ENCODE data around the gene SKOR1. TPM values are rescaled to one million over a fixed set of nuclear protein-coding genes. Genes with fewer than 3 reads are reported as not detected.

SKOR1 gene
- polyA plus RNA-seq, 1 donor from 2014 or later, result not detected

GRCh38 chr15:67819636-67820035 is 5.7 kb upstream of the SKOR1 start:
- peaks cover 0 to 7% (median 3%) of the 10 kb centered on the region in 3 donors for H3K9me3 Mint-ChIP-seq
- H3K27ac Mint-ChIP-seq, result peak overlapping the region; percentile 46 to 93 (median 92)
- peaks cover 7% of the 10 kb centered on the region for H3K36me3 Mint-ChIP-seq
- peaks cover 12 to 17% (median 13%) of the 10 kb centered on the region in 3 donors for H3K4me1 Mint-ChIP-seq
- H3K4me3 Mint-ChIP-seq, result peak overlapping the region in 1 of 4 donors; percentile 70
- H3K27me3 Mint-ChIP-seq, result peaks cover 58% of the 10 kb centered on the region

- peaks cover 5% of the 10 kb centered on the region for H3K36me3 Mint-ChIP-seq
- H3K27me3 Mint-ChIP-seq, result peaks cover 63% of the 10 kb centered on the region
- H3K4me1 Mint-ChIP-seq, result peaks cover 12 to 17% (median 13%) of the 10 kb centered on the region in 3 donors
- peak overlapping the region; percentile 59 to 93 (median 92) for H3K27ac Mint-ChIP-seq
- H3K4me3 Mint-ChIP-seq, result peak overlapping the region in 3 of 4 donors; percentile 65 to 75 (median 70)
- H3K9me3 Mint-ChIP-seq, result peaks cover 0 to 7% (median 3%) of the 10 kb centered on the region in 3 donors
These were observed 5.0 kb upstream of the SKOR1 start for GRCh38 chr15:67820122-67820991.

GRCh38 chr15:67820992-67821783 is 4.1 kb upstream of the SKOR1 start:
- Mint-ChIP-seq H3K4me3 (peak overlapping the region in 3 of 4 donors; percentile 17 to 75 (median 57)), H3K27ac (peak overlapping the region; percentile 59 to 93 (median 92)), H3K9me3 (peaks cover 2 to 6% (median 3%) of the 10 kb centered on the region in 3 donors), H3K4me1 (peaks cover 15 to 22% (median 16%) of the 10 kb centered on the region in 3 donors), H3K36me3 (peaks cover 2% of the 10 kb centered on the region), H3K27me3 (peaks cover 70% of the 10 kb centered on the region)

GRCh38 chr15:67821784-67822440 is 3.4 kb upstream of the SKOR1 start:
- Mint-ChIP-seq H3K36me3 (peaks cover 2% of the 10 kb centered on the region), H3K4me3 (peak overlapping the region; percentile 38 to 75 (median 51)), H3K4me1 (peaks cover 15 to 22% (median 16%) of the 10 kb centered on the region in 3 donors), H3K27me3 (peaks cover 73% of the 10 kb centered on the region), H3K9me3 (peaks cover 0 to 6% (median 4%) of the 10 kb centered on the region in 3 donors), H3K27ac (peak overlapping the region; percentile 91 to 93 (median 92))

- Mint-ChIP-seq H3K9me3 (peaks cover 0 to 6% (median 4%) of the 10 kb centered on the region in 3 donors), H3K4me3 (peak overlapping the region; percentile 46 to 75 (median 60)), H3K36me3 (peaks cover 2% of the 10 kb centered on the region), H3K27ac (peak overlapping the region; percentile 89 to 93 (median 92)), H3K4me1 (peaks cover 15 to 22% (median 16%) of the 10 kb centered on the region in 3 donors), H3K27me3 (peaks cover 66% of the 10 kb centered on the region)
These were observed 2.6 kb upstream of the SKOR1 start for GRCh38 chr15:67822537-67823313.

GRCh38 chr15:67823314-67824196 is 1.8 kb upstream of the SKOR1 start:
- Mint-ChIP-seq H3K36me3 (no peaks in the 10 kb centered on the region), H3K27me3 (peaks cover 62% of the 10 kb centered on the region), H3K4me3 (peak overlapping the region; percentile 80 to 94 (median 92)), H3K9me3 (peaks cover 0 to 8% (median 4%) of the 10 kb centered on the region in 3 donors), H3K4me1 (peaks cover 15 to 23% (median 16%) of the 10 kb centered on the region in 3 donors), H3K27ac (peak overlapping the region; percentile 76 to 99 (median 98))

GRCh38 chr15:67824197-67824968 is 926 bp upstream of the SKOR1 start:
- H3K4me3 Mint-ChIP-seq, result peak overlapping the region; percentile 80 to 94 (median 92)

GRCh38 chr15:67825881-67826716 is 790 bp downstream of the SKOR1 start:
- Mint-ChIP-seq H3K4me1 (peaks cover 16 to 29% (median 24%) of the 10 kb centered on the region in 3 donors), H3K4me3 (peak overlapping the region; percentile 46 to 92 (median 82)), H3K27ac (peak overlapping the region; percentile 94 to 99 (median 98)), H3K27me3 (peaks cover 63% of the 10 kb centered on the region), H3K9me3 (peaks cover 0 to 9% (median 4%) of the 10 kb centered on the region in 3 donors), H3K36me3 (no peaks in the 10 kb centered on the region)

More at GRCh38 chr15:67824197-67824968, 926 bp upstream of the SKOR1 start:
- H3K27ac Mint-ChIP-seq, result peak overlapping the region; percentile 76 to 99 (median 98)
- H3K4me1 Mint-ChIP-seq, result peaks cover 16 to 26% (median 19%) of the 10 kb centered on the region in 3 donors
- peaks cover 0 to 8% (median 4%) of the 10 kb centered on the region in 3 donors for H3K9me3 Mint-ChIP-seq
- H3K36me3 Mint-ChIP-seq, result no peaks in the 10 kb centered on the region
- H3K27me3 Mint-ChIP-seq, result peaks cover 63% of the 10 kb centered on the region

- Mint-ChIP-seq H3K4me3 (peak overlapping the region in 1 of 4 donors; percentile 92), H3K27me3 (peaks cover 62% of the 10 kb centered on the region), H3K27ac (peak overlapping the region in 1 of 3 donors; percentile 99), H3K9me3 (peaks cover 0 to 7% (median 4%) of the 10 kb centered on the region in 3 donors), H3K36me3 (no peaks in the 10 kb centered on the region), H3K4me1 (peaks cover 16 to 33% (median 22%) of the 10 kb centered on the region in 3 donors)
These were observed 1.6 kb downstream of the SKOR1 start for GRCh38 chr15:67826717-67827561.

GRCh38 chr15:67827562-67828277 is 2.4 kb downstream of the SKOR1 start:
- Mint-ChIP-seq H3K4me1 (peaks cover 12 to 34% (median 17%) of the 10 kb centered on the region in 3 donors), H3K9me3 (peaks cover 0 to 7% (median 4%) of the 10 kb centered on the region in 3 donors), H3K27ac (peak overlapping the region in 2 of 3 donors; percentile 87 to 97), H3K4me3 (peak overlapping the region in 2 of 4 donors; percentile 63 to 67), H3K36me3 (no peaks in the 10 kb centered on the region), H3K27me3 (peaks cover 60% of the 10 kb centered on the region)

Measured in IgD-negative memory B cell (primary cell).